Stimulated activated CD4-positive, alpha-beta T cell treated with anti-CD3 and anti-CD28 coated beads, Interleukin-4, amount 100 ng/mL, for 4 hours (primary cell): ENCODE data around the gene GBP1.

Experiments used
- DNase-seq, 2 experiments: peaks; one replicate each; pipeline ENCODE4 v3.0.0-alpha.2; 2020

Gene GBP1

GRCh38 chr1:89005286-89006151 lies 59.5 kb downstream of the GBP1 start:
- no peak for DNase-seq
